Mucosa of rectum (tissue), 2 donors: ENCODE measurements around the gene STRBP.

Experiments
- H3K27ac ChIP-seq, 2 donors: one replicate each; pipeline ENCODE4 v1.7.0; 2013; ENCODE audit warnings: inconsistent platforms in 2 of 2, low read depth in 2 of 2, low read length in 2 of 2
- H3K27me3 ChIP-seq, 2 donors: one replicate each; pipeline ENCODE4 v1.7.0; 2013; ENCODE audit warnings: low read length in 2 of 2; ENCODE audit not compliant: control insufficient read depth in 2 of 2, insufficient read depth in 2 of 2
- H3K36me3 ChIP-seq, 2 donors: one replicate each; pipeline ENCODE4 v1.7.0; 2013; ENCODE audit warnings: low read length in 2 of 2; ENCODE audit not compliant: control insufficient read depth in 2 of 2, insufficient read depth in 2 of 2
- H3K4me1 ChIP-seq, 2 donors: one replicate each; pipeline ENCODE4 v1.7.0; 2013; ENCODE audit warnings: low read length in 2 of 2, mild to moderate bottlenecking in 1 of 2; ENCODE audit not compliant: control insufficient read depth in 2 of 2, insufficient read depth in 2 of 2
- H3K4me3 ChIP-seq, 2 donors: one replicate each; pipeline ENCODE4 v1.7.0; 2013; ENCODE audit warnings: low read length in 2 of 2
- H3K9ac ChIP-seq, 2 donors: one replicate each; pipeline ENCODE4 v1.7.0; 2013; ENCODE audit warnings: low read length in 2 of 2, low read depth in 1 of 2, mild to moderate bottlenecking in 1 of 2
- H3K9me3 ChIP-seq, 2 donors: one replicate each; pipeline ENCODE4 v1.7.0; 2013; ENCODE audit warnings: low read length in 2 of 2; ENCODE audit not compliant: control insufficient read depth in 2 of 2
- donor health status: healthy.
- donor health status: Normal muscosa, but diverticular disease.

Gene STRBP

GRCh38 chr9:123267481-123268198, 746 bp downstream of the STRBP start:
- H3K4me1 ChIP-seq: peaks cover 7 to 13% of the 10 kb centered on the region in 2 donors
- H3K27me3 ChIP-seq: no peaks in the 10 kb centered on the region
- H3K36me3 ChIP-seq: no peaks in the 10 kb centered on the region
- H3K9me3 ChIP-seq: no peaks in the 10 kb centered on the region
- H3K27ac ChIP-seq: peak overlapping the region; percentile 11 to 65
- peak overlapping the region; percentile 32 to 75 for H3K9ac ChIP-seq
- peak overlapping the region; percentile 67 to 69 for H3K4me3 ChIP-seq

GRCh38 chr9:123266655-123267399, 1.6 kb downstream of the STRBP start:
- Histone ChIP-seq H3K9ac (peak overlapping the region in 1 of 2 donors; percentile 32), H3K36me3 (no peaks in the 10 kb centered on the region), H3K9me3 (no peaks in the 10 kb centered on the region), H3K4me1 (peaks cover 11 to 16% of the 10 kb centered on the region in 2 donors), H3K27me3 (no peaks in the 10 kb centered on the region), H3K4me3 (peak overlapping the region; percentile 67 to 69), H3K27ac (no peak overlapping the region)

GRCh38 chr9:123265833-123266232, 2.6 kb downstream of the STRBP start:
- Histone ChIP-seq H3K4me1 (peaks cover 19 to 24% of the 10 kb centered on the region in 2 donors), H3K9ac (no peak overlapping the region)

DNA sequence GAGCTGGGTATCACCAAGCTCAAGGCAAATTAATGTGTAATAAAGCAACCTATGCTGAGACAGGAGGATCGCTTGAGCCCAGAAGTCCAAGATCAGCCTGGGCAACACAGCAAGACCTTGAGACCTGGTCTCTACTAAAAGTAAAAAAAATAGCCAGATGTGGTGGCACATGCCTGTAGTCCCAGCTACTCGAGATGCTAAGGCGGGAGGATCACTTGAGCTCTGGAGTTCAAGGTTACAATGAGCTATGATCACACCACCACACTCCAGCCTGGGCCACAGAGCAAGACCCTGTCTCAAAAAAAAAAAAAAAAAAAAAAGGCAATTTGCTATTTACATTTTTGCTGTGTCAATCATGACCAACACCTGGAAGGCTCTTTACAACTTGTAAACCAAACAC, 5.2 kb downstream of the STRBP start:
- H3K27me3 ChIP-seq: no peaks in the 10 kb centered on the region
- H3K4me3 ChIP-seq: no peak overlapping the region
- peaks cover 16 to 32% of the 10 kb centered on the region in 2 donors for H3K4me1 ChIP-seq
- no peaks in the 10 kb centered on the region for H3K36me3 ChIP-seq
- no peak overlapping the region for H3K27ac ChIP-seq
- no peak overlapping the region for H3K9ac ChIP-seq
- no peaks in the 10 kb centered on the region for H3K9me3 ChIP-seq

More at GRCh38 chr9:123265833-123266232, 2.6 kb downstream of the STRBP start:
- Histone ChIP-seq H3K4me3 (no peak overlapping the region), H3K9me3 (no peaks in the 10 kb centered on the region), H3K27ac (peak overlapping the region in 1 of 2 donors; percentile 5), H3K36me3 (no peaks in the 10 kb centered on the region), H3K27me3 (no peaks in the 10 kb centered on the region)

DNA sequence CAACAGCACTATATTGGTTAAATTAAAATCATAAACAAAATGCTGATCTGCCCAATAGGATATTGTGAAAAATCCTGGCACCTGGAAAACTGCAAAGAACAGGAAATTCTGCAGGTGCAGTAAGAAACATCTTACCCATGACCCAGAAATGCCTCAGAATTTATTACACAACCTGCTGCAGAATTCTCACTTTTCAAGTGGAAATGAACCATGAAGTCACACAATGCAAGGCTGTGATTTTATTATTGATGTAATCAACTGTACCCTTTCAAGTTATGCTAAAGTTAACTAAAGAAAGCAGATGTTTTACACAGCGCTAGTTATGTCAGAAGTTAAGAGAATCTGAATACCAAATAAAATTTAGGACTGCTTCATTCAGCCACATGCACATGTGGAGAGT, 6.0 kb downstream of the STRBP start:
- peaks cover 16 to 31% of the 10 kb centered on the region in 2 donors for H3K4me1 ChIP-seq
- H3K27me3 ChIP-seq: no peaks in the 10 kb centered on the region
- no peak overlapping the region for H3K27ac ChIP-seq
- no peaks in the 10 kb centered on the region for H3K9me3 ChIP-seq
- H3K9ac ChIP-seq: no peak overlapping the region
- no peak overlapping the region for H3K4me3 ChIP-seq
- no peaks in the 10 kb centered on the region for H3K36me3 ChIP-seq

DNA sequence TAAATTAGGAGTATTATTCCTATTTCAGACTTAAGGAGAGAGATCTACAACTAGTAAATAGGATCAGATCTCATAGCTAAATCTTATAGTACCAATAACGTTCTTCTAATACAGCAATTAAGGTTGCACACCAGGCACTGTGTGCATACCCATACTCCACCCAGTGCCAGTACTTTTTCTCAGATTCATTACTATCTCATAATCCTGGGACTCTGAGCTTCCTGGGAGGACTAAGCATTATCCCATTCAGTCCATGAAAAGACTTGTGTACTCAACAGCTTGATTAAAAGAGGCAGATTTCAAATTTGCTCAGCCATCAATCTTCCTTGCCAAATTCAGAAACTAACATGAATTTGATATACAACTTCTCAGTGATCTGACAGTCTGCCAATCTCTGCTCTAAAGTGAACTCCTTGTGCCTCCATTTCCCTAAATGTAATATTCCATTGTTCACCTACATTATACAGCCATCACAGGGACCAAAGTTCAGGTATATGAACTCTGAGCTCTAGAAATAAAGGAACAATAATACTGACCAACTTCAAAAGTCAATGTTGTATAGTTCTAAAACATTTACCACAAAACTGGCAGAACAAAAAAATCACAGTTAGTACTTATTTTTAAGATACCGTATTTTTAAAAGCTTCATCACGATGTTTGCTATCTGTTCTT, 7.2 kb downstream of the STRBP start:
- H3K9ac ChIP-seq: no peak overlapping the region
- H3K27ac ChIP-seq: peak overlapping the region in 1 of 2 donors; percentile 40
- no peaks in the 10 kb centered on the region for H3K9me3 ChIP-seq
- no peak overlapping the region for H3K4me3 ChIP-seq
- peaks cover 16 to 26% of the 10 kb centered on the region in 2 donors for H3K4me1 ChIP-seq
- H3K27me3 ChIP-seq: no peaks in the 10 kb centered on the region
- H3K36me3 ChIP-seq: no peaks in the 10 kb centered on the region

- no peak overlapping the region for H3K27ac ChIP-seq
- peak overlapping the region in 1 of 2 donors; percentile 1 for H3K4me3 ChIP-seq
- no peak overlapping the region for H3K9ac ChIP-seq
- H3K27me3 ChIP-seq: no peaks in the 10 kb centered on the region
- H3K9me3 ChIP-seq: no peaks in the 10 kb centered on the region
- H3K36me3 ChIP-seq: no peaks in the 10 kb centered on the region
- H3K4me1 ChIP-seq: peaks cover 16 to 22% of the 10 kb centered on the region in 2 donors
Measured at GRCh38 chr9:123260340-123260739, 8.0 kb downstream of the STRBP start.

DNA sequence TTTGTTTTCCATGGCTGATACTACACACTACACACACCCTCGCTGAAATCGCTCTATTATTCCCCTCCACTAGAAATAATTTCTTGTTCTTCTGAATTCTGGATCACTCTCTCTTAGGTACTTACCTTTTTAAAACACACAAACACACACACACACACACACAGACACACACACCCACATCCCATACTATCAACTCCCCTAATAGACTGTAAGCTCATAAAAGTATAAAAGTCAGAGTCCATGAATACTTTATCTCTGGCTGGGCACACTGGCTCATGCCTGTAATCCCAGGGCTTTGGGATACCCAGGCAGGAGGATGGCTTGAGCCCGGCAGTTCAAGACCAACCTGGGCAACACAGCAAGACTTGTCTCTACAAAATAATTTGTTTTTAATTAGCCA, 11.1 kb downstream of the STRBP start:
- Histone ChIP-seq H3K9me3 (no peaks in the 10 kb centered on the region), H3K9ac (no peak overlapping the region), H3K27me3 (no peaks in the 10 kb centered on the region), H3K36me3 (no peaks in the 10 kb centered on the region), H3K27ac (no peak overlapping the region), H3K4me1 (peaks cover 18 to 19% of the 10 kb centered on the region in 2 donors), H3K4me3 (no peak overlapping the region)

DNA sequence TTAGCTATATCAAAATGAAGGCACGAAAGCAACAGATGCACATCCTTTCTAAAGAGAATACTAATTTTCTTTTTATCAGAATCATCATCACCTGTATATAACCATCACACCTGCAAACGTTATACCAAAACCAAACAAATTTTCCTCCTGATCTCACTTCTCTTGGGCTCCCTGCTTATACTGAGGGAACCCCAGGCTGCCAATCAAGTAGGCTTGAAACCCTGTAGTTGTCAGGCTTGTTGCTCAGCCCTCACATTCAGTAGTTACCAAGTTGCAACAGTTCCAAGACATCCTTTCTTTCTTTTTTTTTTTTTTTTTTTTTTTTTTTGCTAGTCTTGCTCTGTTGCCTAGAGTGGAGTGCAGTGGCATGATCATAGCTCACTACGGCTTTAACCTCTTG, 12.7 kb downstream of the STRBP start:
- Histone ChIP-seq H3K27me3 (no peaks in the 10 kb centered on the region), H3K27ac (no peak overlapping the region), H3K4me1 (peaks cover 12 to 14% of the 10 kb centered on the region in 2 donors), H3K4me3 (no peak overlapping the region), H3K9ac (no peak overlapping the region), H3K36me3 (no peaks in the 10 kb centered on the region), H3K9me3 (no peaks in the 10 kb centered on the region)

GRCh38 chr9:123253204-123253603, 15.2 kb downstream of the STRBP start:
- H3K9ac ChIP-seq: no peak overlapping the region
- no peaks in the 10 kb centered on the region for H3K9me3 ChIP-seq
- H3K27ac ChIP-seq: no peak overlapping the region
- no peaks in the 10 kb centered on the region for H3K36me3 ChIP-seq
- H3K4me1 ChIP-seq: peaks cover 7 to 9% of the 10 kb centered on the region in 2 donors
- no peak overlapping the region for H3K4me3 ChIP-seq
- no peaks in the 10 kb centered on the region for H3K27me3 ChIP-seq
